ENCODE data around the gene EEF2K. TPM values are rescaled to one million over a fixed set of nuclear protein-coding genes. Genes with fewer than 3 reads are reported as not detected.

EEF2K gene
- total RNA-seq, 1 donor: 26.3 TPM

GRCh38 chr16:22330326-22330725 is 124.2 kb downstream of the EEF2K start:
- no peak for TF ChIP-seq CTCF (IDR thresholded peaks at IDR 0.05; ENCODE audit: insufficient read depth, low read depth, low read length)
- DNase-seq (ENCODE audit: low read depth): no peak
- H3K4me3 ChIP-seq (ENCODE audit: low read depth, low read length): no peak overlapping the region

- DNase-seq (ENCODE audit: low read depth): no peak
Measured at GRCh38 chr16:22333457-22333994, 127.4 kb downstream of the EEF2K start.

GRCh38 chr16:22335668-22336246 is 129.7 kb downstream of the EEF2K start:
- DNase-seq (ENCODE audit: low read depth): no peak
- no peak for TF ChIP-seq CTCF (IDR thresholded peaks at IDR 0.05; ENCODE audit: insufficient read depth, low read depth, low read length)
- no peak overlapping the region for H3K4me3 ChIP-seq (ENCODE audit: low read depth, low read length)

More at GRCh38 chr16:22333457-22333994, 127.4 kb downstream of the EEF2K start:
- TF ChIP-seq CTCF (IDR thresholded peaks at IDR 0.05; ENCODE audit: insufficient read depth, low read depth, low read length): no peak
- no peak overlapping the region for H3K4me3 ChIP-seq (ENCODE audit: low read depth, low read length)

- no peak overlapping the region for H3K4me3 ChIP-seq (ENCODE audit: low read depth, low read length)
- TF ChIP-seq CTCF (IDR thresholded peaks at IDR 0.05; ENCODE audit: insufficient read depth, low read depth, low read length): no peak
- DNase-seq (ENCODE audit: low read depth): no peak
Measured at GRCh38 chr16:22336581-22336980, 130.5 kb downstream of the EEF2K start.

GRCh38 chr16:22337045-22337444 is 131.0 kb downstream of the EEF2K start:
- TF ChIP-seq CTCF (IDR thresholded peaks at IDR 0.05; ENCODE audit: insufficient read depth, low read depth, low read length): no peak
- no peak overlapping the region for H3K4me3 ChIP-seq (ENCODE audit: low read depth, low read length)
- no peak for DNase-seq (ENCODE audit: low read depth)

GRCh38 chr16:22337849-22338635 is 132.0 kb downstream of the EEF2K start:
- no peak for TF ChIP-seq CTCF (IDR thresholded peaks at IDR 0.05; ENCODE audit: insufficient read depth, low read depth, low read length)
- no peak for DNase-seq (ENCODE audit: low read depth)
- no peak overlapping the region for H3K4me3 ChIP-seq (ENCODE audit: low read depth, low read length)

Other genes with a start within 250 kb of the EEF2K start
- not detected in 2 replicates for gene PDZD9, start 205.2 kb upstream of the EEF2K start, total RNA-seq
- 18.4 and 19.0 TPM in 2 replicates for gene MOSMO, start 198.2 kb upstream of the EEF2K start, total RNA-seq
- gene VWA3A, start 113.7 kb upstream of the EEF2K start, total RNA-seq: under 0.01 TPM in 2 replicates
- gene SDR42E2, start 43.8 kb upstream of the EEF2K start, total RNA-seq: not detected in 2 replicates
- gene POLR3E, start 91.1 kb downstream of the EEF2K start, total RNA-seq: 19.0 and 31.5 TPM in 2 replicates
- 37.4 and 40.2 TPM in 2 replicates for gene CDR2, start 168.3 kb downstream of the EEF2K start, total RNA-seq